NCI-H2171 (cell line): ENCODE results near the gene TCAP.
"Not testable (repeated sequence)": the region's sequence is repeated elsewhere in the genome, so short reads cannot be mapped to it uniquely, and the experiment has no call there.

ENCODE experiments used
- DNase-seq: peaks from one replicate; lab custom pipeline; 2025; lab: John Stamatoyannopoulos, UW

Gene TCAP

DNA sequence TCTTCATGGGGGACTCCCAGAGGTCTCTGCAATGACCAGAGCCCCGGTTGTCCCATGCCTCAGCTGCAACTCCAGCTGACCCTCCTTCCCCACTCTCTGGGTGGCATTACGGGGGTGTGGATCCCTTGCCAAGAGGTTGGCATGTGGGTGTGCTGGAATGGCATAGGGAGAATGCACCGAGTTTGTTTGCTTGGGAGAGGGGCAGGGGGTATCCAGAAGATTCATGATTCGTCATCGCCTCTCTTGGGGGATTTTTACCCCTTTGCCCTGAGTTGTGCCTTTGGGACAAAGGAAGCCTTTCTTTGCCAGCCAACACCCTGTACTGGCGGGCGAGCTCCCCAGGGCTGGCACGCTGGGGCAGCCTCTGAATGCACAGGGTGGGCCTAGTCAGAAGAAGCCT lies 41.2 kb downstream of the TCAP start:
- no peak for DNase-seq

DNA sequence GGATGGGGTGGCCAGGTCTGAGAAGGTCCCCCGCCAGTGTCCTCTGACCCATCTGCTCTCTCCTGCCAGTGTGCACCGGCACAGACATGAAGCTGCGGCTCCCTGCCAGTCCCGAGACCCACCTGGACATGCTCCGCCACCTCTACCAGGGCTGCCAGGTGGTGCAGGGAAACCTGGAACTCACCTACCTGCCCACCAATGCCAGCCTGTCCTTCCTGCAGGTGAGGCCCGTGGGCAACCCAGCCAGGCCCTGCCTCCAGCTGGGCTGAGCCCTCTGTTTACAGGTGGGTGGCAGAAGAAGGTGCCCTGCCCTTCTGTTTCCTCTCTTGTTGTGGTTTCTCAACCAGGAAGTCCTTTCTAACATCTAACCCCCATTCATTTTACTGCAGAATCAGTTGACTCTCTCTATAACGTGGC lies 41.8 kb downstream of the TCAP start:
- DNase-seq, result no peak

DNA sequence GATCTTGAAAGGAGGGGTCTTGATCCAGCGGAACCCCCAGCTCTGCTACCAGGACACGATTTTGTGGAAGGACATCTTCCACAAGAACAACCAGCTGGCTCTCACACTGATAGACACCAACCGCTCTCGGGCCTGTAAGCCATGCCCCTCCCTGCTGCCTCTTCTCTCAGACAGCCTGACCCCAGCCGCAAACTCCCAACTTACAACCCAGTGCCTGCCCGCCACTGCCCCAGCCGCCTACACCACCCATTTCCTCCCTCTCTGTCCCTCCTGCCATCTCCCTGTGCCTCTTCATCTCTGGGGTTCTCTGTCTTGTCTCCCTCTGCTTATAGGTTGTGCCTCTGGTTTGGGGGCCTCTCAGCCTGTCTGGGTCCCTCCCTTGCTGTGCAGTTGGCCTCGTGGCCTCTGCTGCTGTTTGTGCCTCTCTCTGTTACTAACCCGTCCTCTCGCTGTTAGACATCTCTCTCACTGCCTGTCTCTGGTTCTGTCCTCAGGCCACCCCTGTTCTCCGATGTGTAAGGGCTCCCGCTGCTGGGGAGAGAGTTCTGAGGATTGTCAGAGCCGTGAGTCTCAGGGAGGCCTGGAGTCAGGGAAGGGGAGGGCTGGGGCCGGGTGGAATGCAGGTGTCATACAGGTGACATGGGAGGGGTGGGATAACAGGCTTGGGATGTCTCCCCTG lies 44.3 kb downstream of the TCAP start:
- DNase-seq, result no peak

- DNase-seq, result no peak
Observed at GRCh38 chr17:39709998-39710964, 45.1 kb downstream of the TCAP start.

GRCh38 chr17:39711071-39711470 lies 45.9 kb downstream of the TCAP start:
- not testable (repeated sequence) for DNase-seq

DNA sequence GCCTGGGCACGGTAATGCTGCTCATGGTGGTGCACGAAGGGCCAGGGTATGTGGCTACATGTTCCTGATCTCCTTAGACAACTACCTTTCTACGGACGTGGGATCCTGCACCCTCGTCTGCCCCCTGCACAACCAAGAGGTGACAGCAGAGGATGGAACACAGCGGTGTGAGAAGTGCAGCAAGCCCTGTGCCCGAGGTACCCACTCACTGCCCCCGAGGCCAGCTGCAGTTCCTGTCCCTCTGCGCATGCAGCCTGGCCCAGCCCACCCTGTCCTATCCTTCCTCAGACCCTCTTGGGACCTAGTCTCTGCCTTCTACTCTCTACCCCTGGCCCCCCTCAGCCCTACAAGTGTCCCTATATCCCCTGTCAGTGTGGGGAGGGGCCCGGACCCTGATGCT lies 46.7 kb downstream of the TCAP start:
- no peak for DNase-seq

DNA sequence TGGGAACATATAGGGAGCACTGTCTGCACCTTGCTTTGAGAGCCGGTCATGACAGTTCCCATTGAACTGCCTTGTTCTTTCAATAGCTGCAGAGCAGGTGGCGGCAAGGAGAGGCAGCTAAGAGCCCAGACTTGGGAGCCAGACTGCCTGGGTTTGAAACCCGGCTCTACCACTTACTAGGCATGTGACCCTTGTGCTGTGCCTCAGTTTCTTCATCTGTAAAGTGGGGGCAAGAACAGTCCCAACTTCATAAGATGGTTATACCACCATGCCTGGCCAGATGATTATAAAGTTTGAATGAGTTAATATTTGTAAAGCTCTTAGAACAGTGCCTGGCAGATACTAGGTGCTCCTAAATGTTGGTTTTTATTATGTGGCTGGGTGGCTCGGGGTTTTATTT lies 49.1 kb downstream of the TCAP start:
- DNase-seq, result no peak

- no peak for DNase-seq
Observed at GRCh38 chr17:39715375-39716072, 50.4 kb downstream of the TCAP start.
